DOHH2 (cell line): ENCODE results near the gene ZBTB7C.

Experiments used
- H3F3A ChIP-seq: fragments of 200-600 bp; sonication (generic), shearing (Covaris generic); 2 replicates; pipeline ENCODE4 v1.6.0; 2016; ENCODE audit warnings: antibody characterized with exemption, mild to moderate bottlenecking; ENCODE audit not compliant: control insufficient read depth, insufficient read depth
- H3K27ac ChIP-seq: fragments of 200-600 bp; sonication (generic); 2 replicates; pipeline ENCODE4 v1.5.1; 2014; ENCODE audit warnings: low read depth, mild to moderate bottlenecking, low read length, moderate library complexity
- H3K27me3 ChIP-seq: fragments of 200-600 bp; sonication (generic); 2 replicates; pipeline ENCODE4 v1.6.1; 2014; ENCODE audit warnings: mild to moderate bottlenecking, low read length, mixed read lengths; ENCODE audit not compliant: control insufficient read depth
- H3K36me3 ChIP-seq: fragments of 200-600 bp; sonication (generic); 2 replicates; pipeline ENCODE4 v1.6.1; 2014; ENCODE audit warnings: mild to moderate bottlenecking, low read length, moderate library complexity, mixed read lengths; ENCODE audit not compliant: control insufficient read depth
- H3K4me1 ChIP-seq: fragments of 200-600 bp; sonication (generic); 2 replicates; pipeline ENCODE4 v1.6.1; 2014; ENCODE audit warnings: mild to moderate bottlenecking, low read length, mixed read lengths; ENCODE audit not compliant: control insufficient read depth
- H3K4me2 ChIP-seq: fragments of 200-600 bp; sonication (generic); 2 replicates; pipeline ENCODE4 v1.6.0; 2014; ENCODE audit warnings: mild to moderate bottlenecking, low read length, moderate library complexity
- H3K4me3 ChIP-seq: fragments of 200-600 bp; sonication (generic); 2 replicates; pipeline ENCODE4 v1.5.1; 2014; ENCODE audit warnings: mild to moderate bottlenecking, low read length, mixed read lengths
- H3K79me2 ChIP-seq: fragments of 200-600 bp; sonication (generic); 2 replicates; pipeline ENCODE4 v1.6.1; 2014; ENCODE audit warnings: mild to moderate bottlenecking, low read length, mixed read lengths; ENCODE audit not compliant: control insufficient read depth
- H3K9me2 ChIP-seq: fragments of 200-600 bp; sonication (generic); replicated peaks from 2 replicates; pipeline ENCODE4 v1.6.1; 2014; ENCODE audit warnings: mild to moderate bottlenecking, low read length, mixed read lengths; ENCODE audit not compliant: control insufficient read depth
- H3K9me3 ChIP-seq: fragments of 200-600 bp; sonication (generic); 2 replicates; pipeline ENCODE4 v1.6.1; 2014; ENCODE audit warnings: antibody characterized with exemption, low read length, mixed read lengths; ENCODE audit not compliant: control insufficient read depth, insufficient read depth
- H4K20me1 ChIP-seq: fragments of 200-600 bp; sonication (generic); 2 replicates; pipeline ENCODE4 v1.6.0; 2014; ENCODE audit warnings: low read depth, mild to moderate bottlenecking, antibody characterized with exemption, low read length, moderate library complexity; ENCODE audit not compliant: control insufficient read depth, insufficient read depth
- EZH2phosphoT487 ChIP-seq: fragments of 200-600 bp; sonication (generic); IDR thresholded peaks from 2 replicates; pipeline ENCODE4 v1.6.1; 2017; ENCODE audit warnings: borderline replicate concordance, mild to moderate bottlenecking, antibody characterized with exemption, low read length, moderate library complexity, mixed read lengths
- TF ChIP-seq, protein P1 (sequence below): fragments of 200-600 bp; sonication (generic); IDR thresholded peaks from one replicate; pipeline ENCODE4 v1.5.1; 2014; ENCODE audit warnings: antibody characterized with exemption, mild to moderate bottlenecking, low read depth, low read length; ENCODE audit not compliant: poor library complexity, severe bottlenecking

Gene ZBTB7C

DNA sequence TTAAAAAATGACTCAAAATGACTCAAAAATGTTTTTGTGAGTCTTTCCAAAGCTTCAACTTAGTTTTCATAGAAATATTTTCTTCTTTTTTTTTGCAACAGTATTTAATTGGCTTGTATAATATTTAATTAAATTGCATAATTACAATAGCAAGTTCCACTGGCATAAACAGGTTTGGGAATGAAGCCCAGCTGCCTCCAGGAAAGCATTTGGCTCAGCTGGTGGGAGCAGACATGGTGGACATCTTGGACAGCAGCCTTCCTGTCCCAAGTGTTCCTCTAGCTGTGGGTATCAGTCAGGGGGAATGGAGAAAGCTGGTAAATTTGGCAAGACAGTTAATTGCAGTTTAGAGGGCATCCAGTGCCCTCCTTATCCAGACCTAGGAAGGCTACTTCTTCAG is 213.4 kb downstream of the ZBTB7C start:
- no peaks in the 10 kb centered on the region for H3K36me3 ChIP-seq
- no peak overlapping the region for H3K4me2 ChIP-seq
- H3K27ac ChIP-seq = no peak overlapping the region
- H3K4me3 ChIP-seq = no peak overlapping the region
- TF ChIP-seq, protein P1, sequence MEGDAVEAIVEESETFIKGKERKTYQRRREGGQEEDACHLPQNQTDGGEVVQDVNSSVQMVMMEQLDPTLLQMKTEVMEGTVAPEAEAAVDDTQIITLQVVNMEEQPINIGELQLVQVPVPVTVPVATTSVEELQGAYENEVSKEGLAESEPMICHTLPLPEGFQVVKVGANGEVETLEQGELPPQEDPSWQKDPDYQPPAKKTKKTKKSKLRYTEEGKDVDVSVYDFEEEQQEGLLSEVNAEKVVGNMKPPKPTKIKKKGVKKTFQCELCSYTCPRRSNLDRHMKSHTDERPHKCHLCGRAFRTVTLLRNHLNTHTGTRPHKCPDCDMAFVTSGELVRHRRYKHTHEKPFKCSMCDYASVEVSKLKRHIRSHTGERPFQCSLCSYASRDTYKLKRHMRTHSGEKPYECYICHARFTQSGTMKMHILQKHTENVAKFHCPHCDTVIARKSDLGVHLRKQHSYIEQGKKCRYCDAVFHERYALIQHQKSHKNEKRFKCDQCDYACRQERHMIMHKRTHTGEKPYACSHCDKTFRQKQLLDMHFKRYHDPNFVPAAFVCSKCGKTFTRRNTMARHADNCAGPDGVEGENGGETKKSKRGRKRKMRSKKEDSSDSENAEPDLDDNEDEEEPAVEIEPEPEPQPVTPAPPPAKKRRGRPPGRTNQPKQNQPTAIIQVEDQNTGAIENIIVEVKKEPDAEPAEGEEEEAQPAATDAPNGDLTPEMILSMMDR = no peak
- no peak for TF ChIP-seq EZH2phosphoT487
- H3K79me2 ChIP-seq = no peaks in the 10 kb centered on the region
- H3F3A ChIP-seq = no peaks in the 10 kb centered on the region
- no peaks in the 10 kb centered on the region for H3K4me1 ChIP-seq
- no peaks in the 10 kb centered on the region for H3K9me3 ChIP-seq
- H3K9me2 ChIP-seq = no peaks in the 10 kb centered on the region
- peaks cover 3% of the 10 kb centered on the region for H3K27me3 ChIP-seq
- H4K20me1 ChIP-seq = no peaks in the 10 kb centered on the region

DNA sequence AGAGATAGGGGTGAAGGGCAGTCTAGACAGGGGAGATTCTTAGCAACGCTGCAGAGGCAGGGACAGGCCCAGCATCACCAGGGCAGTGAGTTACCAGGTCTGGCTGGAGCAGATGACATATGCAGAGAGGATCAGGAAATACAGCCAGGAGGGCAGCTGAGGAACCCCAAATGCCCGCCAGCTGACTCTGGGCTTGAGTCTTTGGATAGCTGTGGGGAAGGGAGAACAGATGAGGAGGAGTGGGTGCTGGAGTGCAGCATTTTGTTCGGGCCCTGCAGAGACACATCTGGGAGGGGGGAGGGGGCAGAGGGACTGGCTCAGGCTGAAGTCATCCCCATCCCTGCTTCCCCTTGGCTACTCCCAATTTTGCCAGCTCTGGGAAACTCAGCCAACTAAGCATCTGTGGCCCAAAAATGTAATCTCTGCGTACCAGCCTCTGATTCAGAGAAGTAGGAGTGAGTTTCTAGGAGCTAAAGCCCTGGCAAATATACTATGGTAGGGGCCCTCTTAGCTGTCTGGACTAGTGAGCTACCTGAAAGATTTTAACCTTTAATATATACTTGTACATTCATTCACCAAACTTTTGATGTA is 214.5 kb downstream of the ZBTB7C start:
- Histone ChIP-seq H3K27ac (no peak overlapping the region), H4K20me1 (no peaks in the 10 kb centered on the region), H3K9me3 (no peaks in the 10 kb centered on the region), H3K4me2 (no peak overlapping the region), H3K9me2 (no peaks in the 10 kb centered on the region), H3K4me1 (no peaks in the 10 kb centered on the region), H3K4me3 (no peak overlapping the region), H3F3A (no peaks in the 10 kb centered on the region), H3K36me3 (no peaks in the 10 kb centered on the region), H3K27me3 (no peaks in the 10 kb centered on the region; the same call in 1 of the 2 replicates), H3K79me2 (no peaks in the 10 kb centered on the region)
- no peak for TF ChIP-seq EZH2phosphoT487
- TF ChIP-seq, protein P1 = no peak

DNA sequence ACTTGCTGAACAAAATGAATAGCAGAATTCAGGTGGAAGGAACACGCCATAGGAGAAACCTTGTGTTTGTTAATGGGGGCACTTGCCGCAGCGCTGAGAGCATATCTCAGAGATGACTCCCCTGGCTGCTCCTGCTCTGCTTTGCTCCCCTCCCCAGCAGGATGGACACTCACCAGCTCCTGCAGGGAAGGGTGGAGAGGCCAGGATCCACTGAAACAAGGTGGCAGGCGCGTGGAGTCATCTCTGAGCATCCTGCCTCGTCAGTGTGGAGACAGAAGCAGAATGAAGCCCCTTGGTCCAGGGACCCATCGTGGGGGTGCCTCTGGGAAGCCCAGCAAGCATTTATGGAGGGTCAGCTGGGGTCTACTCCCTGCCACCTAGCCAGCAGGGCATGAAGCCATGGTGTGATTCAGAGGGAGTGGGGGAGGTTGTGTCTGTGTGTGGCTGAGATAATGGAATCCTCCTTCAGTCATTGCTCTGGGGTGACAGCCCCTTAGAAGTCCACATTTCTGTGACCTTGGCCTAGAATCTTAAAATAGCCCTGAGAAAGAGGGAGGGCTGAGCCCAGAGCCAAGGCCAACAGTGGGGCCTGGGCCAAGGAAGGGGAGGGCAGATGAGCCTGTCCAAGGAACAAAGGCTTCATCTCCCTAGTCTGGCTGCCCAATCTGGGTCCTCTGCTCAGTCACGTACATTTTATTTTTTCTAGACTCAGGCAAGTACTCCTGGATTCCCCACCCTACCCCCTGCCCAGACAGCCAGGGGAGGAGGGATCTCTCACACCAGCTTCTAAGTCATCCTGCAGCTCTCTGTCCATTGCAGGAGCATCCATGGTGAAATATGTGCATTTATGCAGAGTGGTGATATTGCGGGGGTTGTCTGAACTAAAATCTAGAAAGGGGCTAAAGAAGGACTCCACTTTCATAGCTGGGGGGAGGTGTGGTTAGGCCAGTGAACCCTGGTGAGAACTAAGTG is 215.4 kb downstream of the ZBTB7C start:
- no peaks in the 10 kb centered on the region for H3F3A ChIP-seq
- H3K27ac ChIP-seq = no peak overlapping the region
- no peaks in the 10 kb centered on the region; the same call in 1 of the 2 replicates for H3K27me3 ChIP-seq
- H3K79me2 ChIP-seq = no peaks in the 10 kb centered on the region
- TF ChIP-seq, protein P1 = no peak
- TF ChIP-seq EZH2phosphoT487 = no peak
- no peaks in the 10 kb centered on the region for H3K4me1 ChIP-seq
- no peaks in the 10 kb centered on the region for H3K36me3 ChIP-seq
- no peak overlapping the region for H3K4me3 ChIP-seq
- no peaks in the 10 kb centered on the region for H4K20me1 ChIP-seq
- no peaks in the 10 kb centered on the region for H3K9me2 ChIP-seq
- H3K9me3 ChIP-seq = no peaks in the 10 kb centered on the region
- H3K4me2 ChIP-seq = no peak overlapping the region
